ENCODE data around the gene GNAQ.
"Not testable (repeated sequence)": the region's sequence is repeated elsewhere in the genome, so short reads cannot be mapped to it uniquely, and the experiment has no call there.

The GNAQ gene

DNA sequence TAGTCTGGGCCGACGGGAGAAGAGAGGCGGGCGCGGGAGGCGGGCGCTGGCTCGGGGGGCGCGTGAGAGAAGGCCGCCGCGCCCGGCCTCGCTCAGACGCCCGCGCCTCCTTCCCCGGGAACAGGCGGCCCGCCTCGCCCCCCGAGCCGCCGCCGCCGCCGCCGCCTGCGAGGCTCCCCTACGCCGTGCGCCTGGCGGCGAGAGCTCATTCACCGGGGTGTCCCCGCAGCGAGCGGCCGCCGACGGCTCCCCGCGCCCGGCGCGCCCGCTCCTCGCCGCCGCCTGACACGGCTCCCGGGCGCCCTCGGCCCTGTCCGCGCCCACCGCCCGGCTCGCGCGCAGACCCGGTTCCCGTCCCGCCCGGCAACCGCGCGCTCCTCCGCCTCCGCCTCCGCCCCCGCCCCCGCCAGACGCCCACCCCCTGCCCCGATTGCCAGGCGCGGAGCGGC, at the start of gene GNAQ:
Gene GNAQ, minus strand, starts transcription at position 368 of the 449 bp plus-strand sequence. CDS start 576 bp downstream, outside the sequence.
- in situ Hi-C loops (cut with MboI; ENCODE audit: low sequenced_read_pairs): no loop called here

DNA sequence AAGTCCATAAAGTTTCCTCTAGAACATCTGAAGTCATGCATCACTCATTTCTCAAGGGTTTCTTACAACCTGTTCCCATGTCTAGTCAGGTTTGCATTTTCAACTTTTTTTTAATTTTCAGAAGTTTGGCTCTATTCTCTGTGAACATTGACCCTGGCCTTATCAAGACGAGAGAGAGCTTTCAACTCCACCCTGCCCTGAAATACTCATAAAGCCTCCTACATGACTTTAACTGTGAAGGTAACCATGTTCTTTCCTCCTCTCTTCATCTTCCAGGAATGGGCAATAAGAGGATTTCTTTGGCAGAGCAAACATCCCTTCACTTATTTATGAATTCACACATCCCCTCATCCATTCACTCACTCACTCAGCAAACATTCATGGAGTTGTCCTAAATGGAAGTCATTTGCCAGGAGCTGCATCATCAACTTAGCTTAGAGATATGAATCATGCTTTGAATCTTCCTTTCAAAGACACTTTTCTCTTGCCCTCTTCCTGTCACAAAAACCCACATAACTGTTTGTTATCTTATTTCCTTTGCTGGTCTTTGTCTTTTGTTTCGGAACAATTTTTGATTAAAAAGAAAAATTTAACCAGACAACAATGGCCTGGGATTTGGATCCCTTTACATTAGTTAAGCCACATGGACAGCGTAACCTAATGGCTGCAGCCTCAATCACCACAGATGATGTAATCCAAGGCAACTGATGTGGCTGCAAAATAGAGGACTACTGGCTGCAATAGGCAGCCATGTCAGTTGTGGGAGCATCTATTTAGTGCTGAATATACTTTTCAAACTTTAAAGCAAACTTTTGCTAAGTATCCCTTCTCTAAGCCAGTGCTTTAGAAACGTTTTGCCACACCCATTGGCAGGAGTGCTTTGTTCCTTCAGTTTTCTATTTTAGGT, 43.0 kb upstream of the GNAQ start:
- in situ Hi-C loops (cut with MboI; ENCODE audit: low sequenced_read_pairs): no loop called here

DNA sequence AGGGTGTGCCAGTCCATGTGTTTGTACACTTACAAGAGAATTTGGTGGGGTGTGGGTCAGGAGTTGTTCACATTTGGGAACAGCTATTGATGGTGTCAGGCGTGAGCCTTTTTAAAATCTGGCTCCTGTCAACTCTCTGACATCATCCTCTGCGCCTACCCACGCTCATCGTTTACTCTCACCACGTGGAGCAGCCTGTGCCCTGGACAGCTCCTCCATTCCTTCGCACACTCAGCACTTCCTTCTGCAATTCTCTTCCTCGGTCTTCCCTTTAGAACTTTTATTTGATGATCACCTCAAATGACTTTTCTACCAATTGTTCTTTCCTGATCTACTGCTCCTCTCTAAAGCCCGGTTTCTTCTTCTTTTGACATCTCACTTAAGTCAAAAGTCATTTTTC, 42.1 kb upstream of the GNAQ start:
- in situ Hi-C loops (cut with MboI; ENCODE audit: low sequenced_read_pairs): no loop called here

DNA sequence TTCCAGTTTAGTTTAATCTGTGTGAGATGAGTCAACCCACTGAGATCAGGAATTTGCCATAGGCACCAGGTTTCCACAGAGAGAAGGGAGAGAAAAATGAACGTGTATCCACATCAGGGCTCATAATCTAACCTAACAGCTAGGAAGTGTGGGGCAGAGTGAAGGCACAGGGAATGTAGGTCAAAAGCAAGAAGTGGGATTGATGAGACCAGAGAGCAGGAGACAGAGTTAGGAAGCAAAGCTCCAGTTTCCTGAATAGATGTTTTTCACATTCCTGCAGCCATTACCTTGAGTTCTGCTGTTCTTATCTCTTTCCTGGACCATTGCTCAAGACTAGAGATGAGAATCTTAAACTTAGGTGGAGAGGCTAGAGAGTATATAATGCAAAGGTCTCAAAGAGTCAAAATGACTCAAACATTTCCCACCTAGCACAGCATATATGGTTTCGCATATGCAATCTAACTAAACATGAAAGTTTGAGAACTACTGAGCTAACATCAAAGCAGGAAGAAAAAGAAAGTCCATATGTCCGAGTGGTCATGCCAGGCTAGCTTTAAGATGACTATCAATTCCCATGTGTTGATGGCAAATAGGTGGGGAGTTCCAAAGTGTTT, 41.1 kb upstream of the GNAQ start:
- in situ Hi-C loops (cut with MboI; ENCODE audit: low sequenced_read_pairs): no loop called here

DNA sequence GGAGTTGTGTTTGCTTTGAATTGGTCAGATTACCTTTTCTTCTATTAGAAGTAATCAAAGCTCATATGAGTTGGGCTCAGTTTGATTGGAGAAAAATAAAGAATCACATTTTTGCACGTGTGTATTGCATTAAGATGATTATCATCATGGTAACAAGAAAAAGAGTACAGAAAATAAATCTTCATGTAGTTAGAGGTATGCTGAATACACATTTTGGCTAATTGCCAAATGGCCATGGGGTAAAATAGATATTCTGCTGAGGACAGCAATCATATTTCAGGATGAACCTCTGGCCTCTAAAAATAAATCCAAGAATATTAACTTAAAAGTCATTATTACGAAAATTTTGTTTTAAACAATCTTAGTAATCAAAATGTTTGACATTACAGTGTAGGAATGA, 38.9 kb upstream of the GNAQ start:
- in situ Hi-C loops (cut with MboI; ENCODE audit: low sequenced_read_pairs): no loop called here

DNA sequence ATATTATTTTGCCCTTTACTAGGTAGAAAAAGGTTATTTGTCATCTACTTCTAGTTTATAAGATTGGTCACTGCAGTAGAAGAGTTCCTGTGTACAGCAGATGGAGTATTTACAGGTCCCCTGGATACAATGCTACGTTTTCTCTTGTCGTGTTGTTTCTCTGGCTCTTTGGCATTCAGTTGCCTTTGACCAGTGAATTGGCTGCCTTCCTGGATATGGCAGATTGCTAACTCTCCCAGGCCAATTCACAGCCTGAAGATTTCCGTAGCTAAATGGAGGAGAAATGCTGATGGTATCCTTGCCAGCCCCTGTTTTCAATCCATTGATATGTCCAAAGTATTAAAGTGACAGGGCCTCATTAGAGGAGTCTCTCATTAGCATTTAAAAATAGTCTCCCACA, 32.5 kb upstream of the GNAQ start:
- in situ Hi-C loops (cut with MboI; ENCODE audit: low sequenced_read_pairs): no loop called here

DNA sequence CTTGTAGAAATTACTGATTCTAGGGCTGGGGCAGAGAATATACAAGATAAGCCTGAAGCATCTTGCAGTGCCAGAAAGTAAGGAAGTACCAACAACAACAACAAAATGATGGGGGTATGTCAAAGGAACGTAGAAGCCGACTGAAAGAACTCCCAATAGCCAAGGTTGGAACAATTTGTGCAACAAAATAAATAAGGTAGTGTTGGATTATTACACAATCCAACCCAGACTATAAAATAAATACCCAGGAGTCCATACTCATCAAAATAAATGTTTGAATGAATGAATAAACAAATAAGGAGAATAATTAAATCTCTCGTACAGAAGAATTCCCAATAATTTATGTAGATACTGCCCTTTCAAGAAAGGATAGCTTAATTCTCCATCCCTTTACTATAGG, 31.1 kb upstream of the GNAQ start:
- in situ Hi-C loops (cut with MboI; ENCODE audit: low sequenced_read_pairs): no loop called here

DNA sequence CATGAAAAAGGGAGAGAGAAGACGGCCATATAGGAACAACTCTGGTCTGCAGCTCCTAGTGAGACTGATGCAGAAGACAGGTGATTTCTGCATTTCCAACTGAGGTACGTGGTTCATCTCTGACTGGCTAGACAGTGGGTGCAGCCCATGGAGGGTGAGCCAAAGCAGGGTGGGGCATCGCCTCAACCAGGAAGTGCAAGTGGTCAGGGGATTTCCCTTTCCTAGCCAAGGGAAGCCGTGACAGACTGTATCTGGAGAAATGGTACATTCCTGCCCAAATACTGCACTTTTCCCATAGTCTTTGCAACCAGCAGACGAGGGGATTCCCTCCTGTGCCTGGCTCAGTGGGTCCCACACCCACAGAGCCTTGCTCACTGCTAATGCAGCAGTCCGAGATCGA, 22.6 kb upstream of the GNAQ start:
- in situ Hi-C loops (cut with MboI; ENCODE audit: low sequenced_read_pairs): not testable (repeated sequence)

DNA sequence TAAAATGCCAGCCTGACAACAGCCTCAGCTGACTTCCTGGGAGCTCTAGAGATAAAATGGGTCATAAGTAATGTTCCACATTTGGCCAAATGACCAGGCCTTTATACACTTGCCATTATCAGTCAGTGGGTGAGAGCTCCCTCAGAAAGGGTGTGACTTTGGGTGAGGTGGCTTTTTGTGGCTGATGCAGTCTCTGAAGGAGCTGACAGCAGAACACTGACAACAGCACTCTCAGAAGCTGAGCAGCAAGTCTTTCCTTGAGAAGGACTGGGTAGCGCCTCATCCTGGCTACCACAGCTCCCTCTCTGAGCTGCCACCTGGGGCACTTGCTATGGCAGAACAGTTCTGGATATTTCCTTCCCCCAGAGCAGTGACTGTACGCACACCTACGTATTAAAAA, 22.0 kb upstream of the GNAQ start:
- in situ Hi-C loops (cut with MboI; ENCODE audit: low sequenced_read_pairs): no loop called here

DNA sequence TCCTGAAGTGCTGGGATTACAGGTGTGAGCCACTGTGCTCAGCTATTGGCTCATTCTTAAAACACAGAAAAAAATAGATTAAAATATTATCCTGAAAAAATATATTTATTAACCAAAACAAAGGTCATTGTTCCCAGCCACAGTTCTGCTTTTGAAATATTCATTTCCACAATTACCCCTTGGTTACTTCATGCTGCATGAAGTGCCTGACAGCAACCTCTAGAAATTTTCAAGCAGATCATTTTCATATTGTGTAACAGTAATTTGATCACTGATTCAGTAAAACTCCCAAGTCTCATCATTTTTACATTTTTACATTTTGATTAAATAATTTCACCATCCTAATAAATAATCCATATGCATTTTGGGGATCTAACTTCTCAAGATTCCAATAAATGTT, 18.8 kb upstream of the GNAQ start:
- in situ Hi-C loops (cut with MboI; ENCODE audit: low sequenced_read_pairs): no loop called here

DNA sequence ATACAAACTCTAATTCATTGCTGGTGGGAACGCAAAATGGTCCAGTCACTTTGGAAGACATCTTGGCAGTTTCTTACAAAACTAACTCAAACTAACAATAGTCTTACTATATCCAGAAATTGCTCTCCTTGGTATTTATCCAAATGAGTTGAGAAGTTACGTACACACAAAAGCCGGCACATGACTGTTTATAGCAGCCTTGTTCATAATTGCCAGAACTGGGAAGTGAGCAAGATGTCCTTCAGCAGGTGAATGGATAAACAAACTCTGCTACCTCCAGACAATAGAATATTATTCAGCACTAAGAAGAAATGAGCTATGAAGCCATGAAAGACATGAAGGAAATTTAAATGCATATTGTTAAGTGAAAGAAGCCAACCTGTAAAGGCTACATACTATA, 17.9 kb upstream of the GNAQ start:
- in situ Hi-C loops (cut with MboI; ENCODE audit: low sequenced_read_pairs): no loop called here

DNA sequence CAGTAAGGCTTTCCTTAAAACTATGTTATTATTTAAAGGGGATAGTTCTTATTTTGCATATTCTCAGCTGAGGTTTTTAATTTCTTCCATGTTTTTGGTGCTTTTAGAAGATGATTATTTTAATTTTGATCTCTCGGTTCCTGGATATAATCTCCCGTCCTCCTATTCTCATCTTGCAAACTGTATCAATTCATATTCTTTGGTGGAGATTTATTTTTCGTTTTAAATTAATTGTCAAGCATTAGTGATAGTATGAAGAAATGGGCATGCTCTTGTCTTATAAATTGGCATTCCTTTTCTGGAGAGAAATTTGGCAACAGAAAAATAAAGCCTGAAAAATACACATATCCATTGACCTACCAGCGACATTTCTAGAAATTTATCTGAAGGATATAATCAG, 15.5 kb upstream of the GNAQ start:
- in situ Hi-C loops (cut with MboI; ENCODE audit: low sequenced_read_pairs): no loop called here

DNA sequence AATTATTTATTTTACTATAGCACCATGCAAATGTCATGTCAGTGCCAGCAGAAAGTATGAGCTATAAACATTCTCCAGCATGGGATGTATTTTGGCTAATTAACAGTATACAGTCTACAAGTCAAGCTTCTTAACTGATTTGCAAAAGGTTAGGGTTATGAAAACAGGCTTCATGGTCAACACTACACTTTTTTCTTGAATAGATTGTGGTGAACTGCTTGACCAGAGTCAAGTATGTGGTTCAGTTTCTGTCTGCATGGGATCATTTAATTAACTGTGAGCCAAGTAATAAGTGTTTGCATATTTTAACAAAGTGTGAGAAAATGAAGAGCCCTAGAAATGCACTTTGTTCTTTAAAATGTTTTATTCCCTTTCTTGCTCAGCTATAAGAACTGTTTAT, 14.5 kb upstream of the GNAQ start:
- in situ Hi-C loops (cut with MboI; ENCODE audit: low sequenced_read_pairs): no loop called here

DNA sequence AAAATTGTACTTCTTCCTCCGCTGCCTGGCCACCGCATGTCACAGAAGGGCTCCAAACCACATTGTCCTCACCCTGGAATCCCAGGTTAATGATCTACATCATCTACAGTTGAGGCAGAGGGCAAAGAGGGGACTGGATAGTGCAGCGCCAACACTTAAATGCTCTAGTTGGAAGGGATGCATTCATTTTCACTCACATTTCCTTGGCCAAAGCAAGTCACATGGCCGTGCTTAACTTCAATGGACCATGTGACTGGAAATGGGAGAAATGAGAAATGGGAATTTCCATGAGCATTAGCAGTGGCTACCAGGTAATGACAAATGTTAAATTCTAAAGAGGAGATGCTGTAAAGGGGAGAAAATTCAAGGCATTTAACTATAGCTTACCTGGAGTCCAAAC, 13.3 kb upstream of the GNAQ start:
- in situ Hi-C loops (cut with MboI; ENCODE audit: low sequenced_read_pairs): no loop called here

DNA sequence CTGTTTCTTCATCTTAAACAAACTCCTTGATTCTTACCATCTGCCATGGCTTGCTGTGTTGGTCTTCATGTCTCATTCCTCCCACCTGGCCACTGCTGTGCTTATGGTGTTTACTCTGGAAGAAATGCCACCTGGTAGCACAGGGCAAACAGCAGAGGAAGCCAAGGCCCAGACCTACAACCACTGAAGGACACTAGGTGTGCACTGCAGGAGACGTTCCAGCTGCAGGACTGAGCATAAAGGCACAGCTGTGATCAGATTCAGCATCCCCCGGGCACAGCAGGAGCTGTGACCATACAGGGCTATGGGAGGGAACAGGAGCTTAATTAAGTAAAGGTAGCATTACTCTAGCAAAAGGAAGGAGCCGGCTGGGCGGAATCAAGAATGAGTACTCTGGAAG, 12.6 kb upstream of the GNAQ start:
- in situ Hi-C loops (cut with MboI; ENCODE audit: low sequenced_read_pairs): no loop called here

DNA sequence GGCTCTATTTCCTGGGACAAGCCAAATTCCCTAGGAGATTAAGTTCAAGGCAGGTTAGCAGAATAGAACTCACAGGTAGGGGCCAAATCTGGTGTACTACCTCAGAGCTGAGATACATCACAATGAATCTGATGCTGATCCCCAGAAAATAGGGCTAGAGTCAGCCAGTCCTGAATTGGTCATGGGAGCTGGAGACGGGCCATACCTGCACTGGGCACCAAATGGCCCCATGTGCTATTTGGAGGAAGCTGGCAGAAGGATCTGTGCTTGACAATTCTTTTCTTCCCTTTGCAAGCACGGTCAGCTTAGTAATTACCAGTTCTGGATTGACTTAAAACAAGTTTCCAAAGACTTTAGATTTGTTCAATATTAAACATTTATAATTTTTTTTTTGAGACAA, 10.4 kb upstream of the GNAQ start:
- in situ Hi-C loops (cut with MboI; ENCODE audit: low sequenced_read_pairs): no loop called here

DNA sequence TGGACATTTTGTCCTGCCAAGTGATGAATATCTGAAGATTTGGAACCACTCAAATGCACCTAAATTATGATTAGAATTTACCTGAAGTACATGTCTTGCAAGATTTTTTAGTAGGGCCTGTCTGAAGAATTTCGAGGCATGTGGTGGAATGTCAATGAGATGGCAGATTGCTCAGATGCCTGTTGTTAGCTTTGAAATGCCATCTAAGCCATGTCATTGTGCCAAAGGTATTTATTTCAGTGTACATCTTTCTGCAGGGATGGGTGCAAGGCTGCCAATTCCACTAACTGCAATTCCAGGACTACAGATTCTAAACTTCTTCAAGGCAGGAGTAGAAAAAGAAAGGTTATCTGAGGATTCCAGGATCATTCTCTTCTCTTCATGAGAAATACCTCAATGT, 9.1 kb upstream of the GNAQ start:
- in situ Hi-C loops (cut with MboI; ENCODE audit: low sequenced_read_pairs): no loop called here

DNA sequence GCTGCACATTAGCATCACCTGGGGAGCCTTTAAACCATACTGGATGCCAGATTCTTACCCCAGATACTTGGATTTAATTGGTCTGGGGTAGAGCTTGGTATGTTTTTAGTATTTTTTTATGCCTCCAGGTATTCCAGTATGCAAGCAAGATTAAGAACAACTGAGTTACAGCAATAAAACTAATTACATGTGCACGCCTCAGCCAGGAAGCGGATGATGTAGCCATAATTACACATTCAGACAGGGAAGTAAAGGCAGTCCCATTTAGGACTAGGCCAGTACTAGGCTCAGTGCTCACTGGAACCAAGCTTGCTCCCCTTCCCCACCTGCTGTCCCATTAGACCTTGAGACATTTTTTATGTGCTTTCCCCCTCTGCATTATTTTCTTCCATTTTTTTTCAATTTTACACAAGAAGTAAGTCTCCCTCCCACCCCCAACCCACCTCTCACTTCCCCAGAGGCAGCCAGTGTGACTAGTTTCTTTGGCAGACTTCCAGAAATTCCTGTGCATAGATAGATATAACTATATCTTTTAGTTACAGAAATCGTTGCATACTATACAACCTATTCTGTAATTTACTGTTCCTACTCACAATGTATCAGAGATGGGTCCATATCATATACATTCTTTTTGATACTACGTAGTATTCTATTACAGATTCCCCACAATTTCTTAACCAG, 7.1 kb upstream of the GNAQ start:
- in situ Hi-C loops (cut with MboI; ENCODE audit: low sequenced_read_pairs): no loop called here

DNA sequence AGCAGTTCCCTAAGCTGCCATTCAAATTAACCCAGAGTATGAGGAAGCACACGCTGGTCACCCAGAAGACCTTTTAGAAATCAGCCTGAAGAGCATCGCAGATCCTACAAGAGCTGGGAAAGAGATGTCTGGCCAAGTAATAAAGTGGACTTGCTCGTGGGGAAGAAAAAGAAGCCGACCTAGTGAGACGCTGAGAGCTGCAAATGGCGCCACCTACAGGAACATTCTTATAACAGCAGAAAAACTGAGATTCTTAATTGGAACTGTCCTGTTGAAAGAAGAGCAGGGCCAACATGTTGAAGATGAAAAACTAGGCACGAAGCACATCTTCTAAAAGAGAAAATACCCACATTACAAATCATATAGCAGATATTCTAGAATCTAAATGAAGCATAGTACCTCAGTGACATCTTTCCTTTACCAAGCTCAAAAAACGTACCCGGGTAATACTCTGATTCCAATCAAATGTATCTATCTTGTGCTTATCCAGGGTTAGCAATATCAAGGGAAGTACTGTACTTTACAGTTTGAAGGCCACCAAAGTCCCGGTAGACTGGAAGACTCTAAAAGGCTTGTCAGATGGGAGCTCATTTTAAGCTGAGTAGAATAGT, 3.9 kb upstream of the GNAQ start:
- in situ Hi-C loops (cut with MboI; ENCODE audit: low sequenced_read_pairs): no loop called here

DNA sequence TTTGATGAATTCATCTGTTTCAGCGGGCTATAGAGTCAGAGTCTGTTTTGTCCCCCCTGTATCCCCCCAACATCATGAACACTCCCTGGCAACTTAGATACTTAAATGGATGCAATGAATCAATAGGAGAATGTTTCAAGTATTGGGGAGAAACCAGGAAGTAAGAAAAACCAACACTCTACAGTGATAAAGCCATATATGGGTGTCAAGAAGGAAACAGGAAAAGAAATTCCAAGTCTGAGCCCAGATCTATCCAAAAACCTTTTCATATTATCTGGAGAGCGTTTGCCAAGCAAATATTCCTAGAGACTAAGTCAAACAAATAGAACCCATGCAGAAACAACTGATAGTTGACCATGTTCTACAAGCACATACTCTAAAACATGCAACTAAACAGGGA, 2.3 kb upstream of the GNAQ start:
- in situ Hi-C loops (cut with MboI; ENCODE audit: low sequenced_read_pairs): no loop called here

DNA sequence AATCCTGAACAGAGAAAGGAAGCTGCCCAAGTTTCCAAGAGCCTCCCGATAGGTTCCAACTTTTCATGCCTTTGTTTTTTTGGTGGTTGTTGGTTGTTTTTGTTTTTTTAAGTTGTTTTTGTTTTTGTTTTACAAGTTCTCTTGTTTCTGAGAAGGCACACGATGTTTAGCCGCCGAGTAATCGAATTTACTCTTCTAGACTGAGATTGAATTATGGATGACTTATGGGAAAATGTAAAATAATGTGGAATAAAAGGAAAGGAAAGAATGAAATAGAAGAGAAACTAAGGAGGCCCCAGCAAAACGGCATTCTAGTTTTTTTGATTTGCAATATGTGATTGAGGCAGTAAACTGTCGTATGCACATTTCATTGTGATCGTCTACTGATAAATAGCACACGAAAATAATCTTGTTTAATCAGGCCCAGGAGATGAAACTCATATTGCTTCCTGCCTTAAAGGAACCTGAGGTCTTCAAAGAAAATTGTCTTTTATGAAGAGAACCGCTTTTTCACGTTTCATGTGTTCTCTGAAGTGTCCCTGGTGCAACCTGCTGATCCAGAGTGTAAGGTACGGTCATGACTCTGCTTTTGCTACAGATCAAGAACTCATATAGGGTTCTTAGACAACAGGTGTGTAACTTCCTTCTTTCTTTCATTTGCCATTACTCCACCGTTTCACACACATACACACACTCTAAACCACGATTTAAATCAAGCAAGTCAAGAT, 1.3 kb upstream of the GNAQ start:
- in situ Hi-C loops (cut with MboI; ENCODE audit: low sequenced_read_pairs): no loop called here
